Vagina (tissue), 2 donors: ENCODE results near the gene HEBP2.

ENCODE experiments used
- POLR2A ChIP-seq, 2 donors: fragments of 450-650 bp; IDR thresholded peaks; one replicate each; pipeline ENCODE4 v1.6.1; 2017; ENCODE audit warnings: antibody characterized with exemption in 2 of 2, mild to moderate bottlenecking in 2 of 2, moderate library complexity in 2 of 2
- POLR2AphosphoS5 ChIP-seq, 2 donors: sonication (generic); formaldehyde crosslinking; IDR thresholded peaks; one replicate each; pipeline ENCODE4 v1.9.0; 2017; ENCODE audit warnings: antibody characterized with exemption in 2 of 2, mild to moderate bottlenecking in 2 of 2, low read depth in 1 of 2; ENCODE audit not compliant: insufficient read depth in 1 of 2
- TF ChIP-seq, protein P1 (sequence below), 3 experiments: fragments of 450-650 bp in 2 of 3; fragments of 200-600 bp in 1 of 3; sonication (generic) in 1 of 3; IDR thresholded peaks; one replicate each; pipeline ENCODE4 v1.5.1; 2017 to 2019; ENCODE audit warnings: antibody characterized with exemption in 3 of 3, mild to moderate bottlenecking in 2 of 3, moderate library complexity in 2 of 3

DNA sequence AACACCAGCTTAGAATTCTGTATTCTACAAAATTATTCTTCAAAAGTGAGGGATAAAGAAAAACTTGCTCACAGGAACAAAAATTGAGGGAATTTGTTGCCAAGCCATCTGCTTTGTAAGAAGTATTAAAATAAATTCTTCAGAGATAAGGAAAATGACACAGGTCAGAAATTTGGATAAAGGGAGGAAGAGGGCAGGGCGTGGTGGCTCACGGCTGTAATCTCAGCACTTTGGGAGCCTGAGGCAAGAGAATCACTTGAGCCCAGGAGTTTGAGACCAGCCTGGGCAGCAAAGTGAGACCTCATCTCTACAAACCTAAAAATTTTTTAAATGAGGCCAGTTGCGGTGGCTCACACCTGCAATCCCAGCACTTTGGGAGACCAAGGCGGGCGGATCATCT, 14.5 kb upstream of the HEBP2 start:
- TF ChIP-seq, protein P1, sequence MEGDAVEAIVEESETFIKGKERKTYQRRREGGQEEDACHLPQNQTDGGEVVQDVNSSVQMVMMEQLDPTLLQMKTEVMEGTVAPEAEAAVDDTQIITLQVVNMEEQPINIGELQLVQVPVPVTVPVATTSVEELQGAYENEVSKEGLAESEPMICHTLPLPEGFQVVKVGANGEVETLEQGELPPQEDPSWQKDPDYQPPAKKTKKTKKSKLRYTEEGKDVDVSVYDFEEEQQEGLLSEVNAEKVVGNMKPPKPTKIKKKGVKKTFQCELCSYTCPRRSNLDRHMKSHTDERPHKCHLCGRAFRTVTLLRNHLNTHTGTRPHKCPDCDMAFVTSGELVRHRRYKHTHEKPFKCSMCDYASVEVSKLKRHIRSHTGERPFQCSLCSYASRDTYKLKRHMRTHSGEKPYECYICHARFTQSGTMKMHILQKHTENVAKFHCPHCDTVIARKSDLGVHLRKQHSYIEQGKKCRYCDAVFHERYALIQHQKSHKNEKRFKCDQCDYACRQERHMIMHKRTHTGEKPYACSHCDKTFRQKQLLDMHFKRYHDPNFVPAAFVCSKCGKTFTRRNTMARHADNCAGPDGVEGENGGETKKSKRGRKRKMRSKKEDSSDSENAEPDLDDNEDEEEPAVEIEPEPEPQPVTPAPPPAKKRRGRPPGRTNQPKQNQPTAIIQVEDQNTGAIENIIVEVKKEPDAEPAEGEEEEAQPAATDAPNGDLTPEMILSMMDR (IDR thresholded peaks at IDR 0.05), result no peak
- no peak for TF ChIP-seq POLR2A (IDR thresholded peaks at IDR 0.05)
- TF ChIP-seq POLR2AphosphoS5 (IDR thresholded peaks at IDR 0.05; ENCODE audit: insufficient read depth in 1 of 2, low read depth in 1 of 2), result no peak
